ENCODE measurements around the gene DMD. TPM values are rescaled to one million over a fixed set of nuclear protein-coding genes. Genes with fewer than 3 reads are reported as not detected.

DMD gene
- total RNA-seq, 1 experiment from 2014 or later = 19.3 TPM

DNA sequence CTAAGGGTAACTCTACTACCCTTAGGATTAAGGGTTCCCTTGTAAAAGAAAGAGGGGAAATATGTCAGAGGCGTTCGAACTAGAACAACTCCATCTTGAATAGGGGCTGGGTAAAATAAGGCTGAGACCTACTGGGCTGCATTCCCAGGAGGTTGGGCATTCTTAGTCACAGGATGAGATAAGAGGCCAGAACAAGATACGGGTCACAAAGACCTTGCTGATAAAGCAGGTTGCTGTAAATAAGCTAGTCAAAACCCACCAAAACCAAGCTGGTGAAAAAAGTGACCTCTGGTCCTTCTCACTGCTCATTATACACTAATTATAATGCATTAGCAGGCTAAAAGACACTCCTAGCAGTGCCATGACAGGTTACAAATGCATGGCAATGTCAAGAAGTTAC is 922.0 kb downstream of the DMD start:
- H3K4me1 Mint-ChIP-seq (ENCODE audit: insufficient read depth, unreplicated experiment) = no peaks in the 10 kb centered on the region
- H3K36me3 Mint-ChIP-seq (ENCODE audit: insufficient read depth, unreplicated experiment) = no peaks in the 10 kb centered on the region
- no peak overlapping the region for H3K27ac Mint-ChIP-seq (ENCODE audit: low read depth, unreplicated experiment)
- CTCF ChIA-PET = no interaction called here
- no TSS peak for BruUV-seq (replicated peaks)
- H3K4me3 Mint-ChIP-seq (ENCODE audit: unreplicated experiment) = no peak overlapping the region
- POLR2A ChIA-PET = no interaction called here
- TF ChIP-seq, protein P1, sequence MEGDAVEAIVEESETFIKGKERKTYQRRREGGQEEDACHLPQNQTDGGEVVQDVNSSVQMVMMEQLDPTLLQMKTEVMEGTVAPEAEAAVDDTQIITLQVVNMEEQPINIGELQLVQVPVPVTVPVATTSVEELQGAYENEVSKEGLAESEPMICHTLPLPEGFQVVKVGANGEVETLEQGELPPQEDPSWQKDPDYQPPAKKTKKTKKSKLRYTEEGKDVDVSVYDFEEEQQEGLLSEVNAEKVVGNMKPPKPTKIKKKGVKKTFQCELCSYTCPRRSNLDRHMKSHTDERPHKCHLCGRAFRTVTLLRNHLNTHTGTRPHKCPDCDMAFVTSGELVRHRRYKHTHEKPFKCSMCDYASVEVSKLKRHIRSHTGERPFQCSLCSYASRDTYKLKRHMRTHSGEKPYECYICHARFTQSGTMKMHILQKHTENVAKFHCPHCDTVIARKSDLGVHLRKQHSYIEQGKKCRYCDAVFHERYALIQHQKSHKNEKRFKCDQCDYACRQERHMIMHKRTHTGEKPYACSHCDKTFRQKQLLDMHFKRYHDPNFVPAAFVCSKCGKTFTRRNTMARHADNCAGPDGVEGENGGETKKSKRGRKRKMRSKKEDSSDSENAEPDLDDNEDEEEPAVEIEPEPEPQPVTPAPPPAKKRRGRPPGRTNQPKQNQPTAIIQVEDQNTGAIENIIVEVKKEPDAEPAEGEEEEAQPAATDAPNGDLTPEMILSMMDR (IDR thresholded peaks at IDR 0.05; ENCODE audit: unreplicated experiment) = no peak
- no peak for DNase-seq (ENCODE audit: unreplicated experiment)
- H3K27me3 Mint-ChIP-seq (ENCODE audit: insufficient read depth, unreplicated experiment) = peaks cover 62% of the 10 kb centered on the region
- intact Hi-C loops (cut with micrococcal nuclease) = no loop called here
- no peaks in the 10 kb centered on the region for H3K9me3 Mint-ChIP-seq (ENCODE audit: unreplicated experiment)

DNA sequence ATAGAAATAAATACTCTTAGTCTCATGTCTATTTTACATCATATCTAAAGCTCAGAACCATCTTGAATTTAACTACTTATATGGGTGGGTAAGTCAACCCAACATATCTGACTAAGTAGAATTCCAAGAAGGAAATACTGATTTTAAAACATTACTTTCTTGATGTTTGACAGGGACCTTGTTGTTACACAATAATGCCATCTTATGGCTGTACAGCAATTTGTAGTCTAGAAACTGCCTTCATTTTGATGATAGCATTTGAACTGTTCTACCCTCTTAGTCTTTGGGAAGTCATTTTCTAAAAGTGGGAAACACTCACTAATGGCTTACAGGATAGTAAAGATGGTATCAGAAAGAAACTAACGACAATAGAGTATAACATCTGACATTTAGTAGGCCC is 929.5 kb downstream of the DMD start:
- Mint-ChIP-seq H3K9me3 (ENCODE audit: unreplicated experiment) (no peaks in the 10 kb centered on the region), H3K27me3 (ENCODE audit: insufficient read depth, unreplicated experiment) (peaks cover 24% of the 10 kb centered on the region), H3K27ac (ENCODE audit: low read depth, unreplicated experiment) (no peak overlapping the region), H3K4me1 (ENCODE audit: insufficient read depth, unreplicated experiment) (no peaks in the 10 kb centered on the region), H3K4me3 (ENCODE audit: unreplicated experiment) (no peak overlapping the region), H3K36me3 (ENCODE audit: insufficient read depth, unreplicated experiment) (no peaks in the 10 kb centered on the region)
- DNase-seq (ENCODE audit: unreplicated experiment) = no peak
- no TSS peak for BruUV-seq (replicated peaks)
- ChIA-PET POLR2A (no interaction called here), CTCF (interaction anchor here (1.0 to 1.6 kb wide), 2 partner anchors 14 to 616 kb away, joined by 3 to 4 read pairs; no protein-coding TSS in a partner anchor)
- TF ChIP-seq, protein P1 (IDR thresholded peaks at IDR 0.05; ENCODE audit: unreplicated experiment) = no peak
- intact Hi-C loops (cut with micrococcal nuclease) = no loop called here

DNA sequence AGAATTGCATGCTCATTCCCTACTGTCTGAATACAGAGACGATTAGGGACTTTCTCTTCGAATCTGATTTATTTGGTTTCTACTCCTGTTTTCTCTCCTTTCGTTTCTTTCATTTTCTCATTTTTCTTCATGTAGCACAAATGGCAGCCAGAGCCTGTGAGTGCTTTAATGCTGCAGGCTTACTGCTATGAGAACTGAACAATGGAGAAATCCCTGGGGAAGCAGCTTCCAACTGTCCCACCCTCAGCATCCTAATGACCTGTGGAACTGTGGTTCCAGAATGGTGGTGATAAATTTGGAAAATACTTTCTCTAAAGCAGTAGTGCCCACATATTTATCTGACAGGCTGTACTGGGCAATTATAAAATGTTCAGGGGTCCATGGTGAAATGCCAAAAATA is 930.4 kb downstream of the DMD start:
- H3K36me3 Mint-ChIP-seq (ENCODE audit: insufficient read depth, unreplicated experiment) = no peaks in the 10 kb centered on the region
- TF ChIP-seq, protein P1 (IDR thresholded peaks at IDR 0.05; ENCODE audit: unreplicated experiment) = no peak
- POLR2A ChIA-PET = no interaction called here

DNA sequence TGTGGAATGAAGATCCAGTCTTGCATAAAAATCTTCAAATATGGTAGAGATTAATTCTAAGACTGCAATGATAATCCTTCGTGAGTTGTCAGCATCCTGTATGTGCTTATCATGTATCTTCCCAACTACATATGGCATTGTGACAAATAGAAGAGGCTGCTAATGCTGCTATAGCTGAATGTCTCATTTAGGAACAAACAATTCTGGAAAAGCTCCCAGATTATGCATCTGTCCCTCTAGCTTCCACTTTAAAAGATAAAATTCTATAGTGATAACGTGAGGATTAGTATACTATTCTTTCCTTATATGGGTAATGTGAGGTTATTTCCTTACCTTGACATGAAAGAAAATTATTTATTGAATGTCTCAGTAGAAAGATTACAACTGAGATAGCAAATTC is 930.9 kb downstream of the DMD start:
- Mint-ChIP-seq H3K36me3 (ENCODE audit: insufficient read depth, unreplicated experiment) (no peaks in the 10 kb centered on the region), H3K4me3 (ENCODE audit: unreplicated experiment) (no peak overlapping the region), H3K27ac (ENCODE audit: low read depth, unreplicated experiment) (no peak overlapping the region), H3K9me3 (ENCODE audit: unreplicated experiment) (no peaks in the 10 kb centered on the region), H3K27me3 (ENCODE audit: insufficient read depth, unreplicated experiment) (peaks cover 37% of the 10 kb centered on the region), H3K4me1 (ENCODE audit: insufficient read depth, unreplicated experiment) (no peaks in the 10 kb centered on the region)
- POLR2A ChIA-PET = no interaction called here
- TF ChIP-seq, protein P1 (IDR thresholded peaks at IDR 0.05; ENCODE audit: unreplicated experiment) = no peak
- intact Hi-C loops (cut with micrococcal nuclease) = no loop called here
- CTCF ChIA-PET = interaction anchor here (0.6 kb wide), 1 partner anchor 1034 kb away, joined by 3 read pairs; no protein-coding TSS in a partner anchor
- no peak for DNase-seq (ENCODE audit: unreplicated experiment)
- BruUV-seq (replicated peaks) = no TSS peak

More for the DNA sequence above, 930.4 kb downstream of the DMD start:
- Mint-ChIP-seq H3K4me3 (ENCODE audit: unreplicated experiment) (no peak overlapping the region), H3K27ac (ENCODE audit: low read depth, unreplicated experiment) (no peak overlapping the region), H3K4me1 (ENCODE audit: insufficient read depth, unreplicated experiment) (no peaks in the 10 kb centered on the region), H3K9me3 (ENCODE audit: unreplicated experiment) (no peaks in the 10 kb centered on the region), H3K27me3 (ENCODE audit: insufficient read depth, unreplicated experiment) (peaks cover 33% of the 10 kb centered on the region)
- no peak for DNase-seq (ENCODE audit: unreplicated experiment)
- CTCF ChIA-PET = no interaction called here
- BruUV-seq (replicated peaks) = no TSS peak
- intact Hi-C loops (cut with micrococcal nuclease) = no loop called here

Measured in MCF 10A (cell line).